ENCODE measurements around the gene COLEC12. TPM values are rescaled to one million over a fixed set of nuclear protein-coding genes. Genes with fewer than 3 reads are reported as not detected.

Gene COLEC12
- total RNA-seq, 3 donors from 2014 or later (not counting 1 experiment from before 2014, with no cell fraction given): not detected

- H3K4me3 ChIP-seq (ENCODE audit: low read length): no peak overlapping the region
- H3K9me3 Mint-ChIP-seq: no peaks in the 10 kb centered on the region
- TF ChIP-seq CTCF (IDR thresholded peaks at IDR 0.05): no peak
- no peaks in the 10 kb centered on the region for H3K27me3 ChIP-seq (ENCODE audit: control insufficient read depth, insufficient read depth, low read length)
- intact Hi-C loops (cut with micrococcal nuclease): no loop called here
- H3K27me3 Mint-ChIP-seq (ENCODE audit: low read depth in 2 of 2): no peaks in the 10 kb centered on the region
- H3K27ac ChIP-seq (ENCODE audit: low read length): no peak overlapping the region
- H3K27ac Mint-ChIP-seq: no peak overlapping the region
- H3K36me3 ChIP-seq (ENCODE audit: control insufficient read depth, insufficient read depth, low read length): no peaks in the 10 kb centered on the region
- 93% methylated on average over 2 of the region's 7 CpGs for WGBS (ENCODE audit: insufficient coverage)
- H3K36me3 Mint-ChIP-seq: no peaks in the 10 kb centered on the region
- DNase-seq (no peak), ATAC-seq (no peak)
- H3K4me1 Mint-ChIP-seq: no peaks in the 10 kb centered on the region
- no peak overlapping the region for H3K4me3 Mint-ChIP-seq
- no peaks in the 10 kb centered on the region for H3K4me1 ChIP-seq (ENCODE audit: control insufficient read depth, insufficient read depth, low read length)
- H3K9me3 ChIP-seq (ENCODE audit: control insufficient read depth, insufficient read depth, low read length): no peaks in the 10 kb centered on the region
Observed at GRCh38 chr18:424071-424661, 76.3 kb downstream of the COLEC12 start.

- no peak overlapping the region for H3K4me3 ChIP-seq (ENCODE audit: low read length)
- TF ChIP-seq CTCF (IDR thresholded peaks at IDR 0.05): no peak
- intact Hi-C loops (cut with micrococcal nuclease): no loop called here
- Mint-ChIP-seq H3K27me3 (ENCODE audit: low read depth in 2 of 2) (no peaks in the 10 kb centered on the region), H3K27ac (no peak overlapping the region), H3K9me3 (no peaks in the 10 kb centered on the region), H3K4me1 (no peaks in the 10 kb centered on the region), H3K36me3 (no peaks in the 10 kb centered on the region), H3K4me3 (no peak overlapping the region)
- H3K27ac ChIP-seq (ENCODE audit: low read length): no peak overlapping the region
- no peaks in the 10 kb centered on the region for H3K9me3 ChIP-seq (ENCODE audit: control insufficient read depth, insufficient read depth, low read length)
- WGBS (ENCODE audit: insufficient coverage): 67% methylated on average over 4 of the region's 4 CpGs
- DNase-seq (no peak), ATAC-seq (no peak)
- no peaks in the 10 kb centered on the region for H3K4me1 ChIP-seq (ENCODE audit: control insufficient read depth, insufficient read depth, low read length)
- H3K36me3 ChIP-seq (ENCODE audit: control insufficient read depth, insufficient read depth, low read length): no peaks in the 10 kb centered on the region
- H3K27me3 ChIP-seq (ENCODE audit: control insufficient read depth, insufficient read depth, low read length): no peaks in the 10 kb centered on the region
Observed at GRCh38 chr18:422966-423365, 77.5 kb downstream of the COLEC12 start.

GRCh38 chr18:421247-422155 lies 79.0 kb downstream of the COLEC12 start:
- no peaks in the 10 kb centered on the region for H3K27me3 ChIP-seq (ENCODE audit: control insufficient read depth, insufficient read depth, low read length)
- H3K36me3 ChIP-seq (ENCODE audit: control insufficient read depth, insufficient read depth, low read length): no peaks in the 10 kb centered on the region
- no peaks in the 10 kb centered on the region for H3K27me3 Mint-ChIP-seq (ENCODE audit: low read depth in 2 of 2)
- 67% methylated on average over 5 of the region's 6 CpGs for WGBS (ENCODE audit: insufficient coverage)
- H3K4me1 ChIP-seq (ENCODE audit: control insufficient read depth, insufficient read depth, low read length): no peaks in the 10 kb centered on the region
- intact Hi-C loops (cut with micrococcal nuclease): no loop called here
- no peak for DNase-seq
- no peaks in the 10 kb centered on the region for H3K9me3 Mint-ChIP-seq
- ATAC-seq: no peak
- no peak overlapping the region for H3K4me3 Mint-ChIP-seq
- no peak overlapping the region for H3K4me3 ChIP-seq (ENCODE audit: low read length)
- no peaks in the 10 kb centered on the region for H3K4me1 Mint-ChIP-seq
- H3K27ac Mint-ChIP-seq: no peak overlapping the region
- TF ChIP-seq CTCF (IDR thresholded peaks at IDR 0.05): no peak
- no peak overlapping the region for H3K27ac ChIP-seq (ENCODE audit: low read length)
- no peaks in the 10 kb centered on the region for H3K9me3 ChIP-seq (ENCODE audit: control insufficient read depth, insufficient read depth, low read length)
- H3K36me3 Mint-ChIP-seq: no peaks in the 10 kb centered on the region
